GM19397 (cell line): ENCODE measurements around the gene ITPA.

ENCODE experiments used
- ATAC-seq: cut with Tn5 transposase; IDR thresholded peaks from one replicate; pipeline ENCODE4 v1.9.1; 2021; ENCODE audit warnings: mild to moderate bottlenecking, moderate library complexity; ENCODE audit not compliant: unreplicated experiment

ITPA gene

DNA sequence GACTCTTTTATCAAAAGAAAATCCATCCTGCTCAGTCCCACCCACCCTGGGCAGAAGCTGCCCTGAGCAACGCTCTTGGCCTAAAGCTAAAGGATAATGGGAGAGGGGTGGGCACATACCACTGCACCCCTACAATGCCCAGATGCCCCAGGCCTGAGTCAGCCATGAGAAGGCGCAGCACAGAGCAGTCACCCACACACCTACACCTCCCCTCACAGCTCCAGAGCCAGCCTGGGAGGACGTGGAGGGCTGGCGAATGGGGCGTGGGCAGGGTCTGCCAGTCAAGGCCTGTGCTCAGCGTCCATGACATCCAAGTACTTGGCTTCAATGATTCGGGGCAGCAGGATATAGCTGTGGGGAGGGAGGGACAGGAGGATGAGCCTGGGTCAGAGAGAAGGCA, 18.2 kb downstream of the ITPA start:
- no peak for ATAC-seq

DNA sequence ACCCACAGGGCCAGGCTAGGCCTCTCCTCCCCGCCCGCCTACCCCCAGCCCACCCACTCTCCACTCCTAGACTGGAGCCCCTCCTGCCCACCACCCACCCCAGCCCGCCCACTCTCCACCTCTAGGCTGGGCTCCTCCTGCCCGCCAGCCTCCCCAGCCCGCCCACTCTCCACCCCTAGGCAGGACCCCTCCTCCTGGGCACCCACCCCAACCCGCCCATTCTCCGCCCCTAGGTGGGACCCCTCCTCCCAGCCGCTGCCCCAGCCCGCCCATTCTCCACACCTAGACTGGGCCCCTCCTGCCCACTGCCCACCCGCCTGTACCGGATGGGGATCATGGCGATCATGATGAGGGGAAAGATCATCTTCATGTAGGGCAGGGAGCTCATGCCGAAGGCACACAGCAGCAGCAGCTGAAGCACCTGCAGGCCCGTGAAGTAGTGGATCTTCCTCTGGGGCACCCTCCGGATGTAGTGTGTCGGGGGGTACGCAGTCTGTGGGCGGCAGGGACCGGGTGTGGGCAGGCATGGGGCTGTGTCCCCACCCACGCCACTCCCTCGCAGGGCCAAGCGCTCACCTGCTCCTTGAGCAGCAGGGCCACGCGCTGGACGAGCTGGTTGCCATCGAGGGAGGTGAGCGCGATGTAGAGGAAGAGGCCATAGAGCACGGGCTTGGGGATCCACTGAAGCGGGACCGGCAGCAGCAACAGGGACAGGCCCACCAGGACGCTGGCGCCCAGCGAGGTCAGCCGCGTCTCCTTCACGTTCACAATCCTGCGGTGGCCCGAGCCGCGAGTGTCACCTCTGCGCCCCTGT, 18.8 kb downstream of the ITPA start:
- ATAC-seq: no peak

GRCh38 chr20:3228750-3229032, 19.4 kb downstream of the ITPA start:
- ATAC-seq: no peak

GRCh38 chr20:3229158-3229557, 19.9 kb downstream of the ITPA start:
- no peak for ATAC-seq

DNA sequence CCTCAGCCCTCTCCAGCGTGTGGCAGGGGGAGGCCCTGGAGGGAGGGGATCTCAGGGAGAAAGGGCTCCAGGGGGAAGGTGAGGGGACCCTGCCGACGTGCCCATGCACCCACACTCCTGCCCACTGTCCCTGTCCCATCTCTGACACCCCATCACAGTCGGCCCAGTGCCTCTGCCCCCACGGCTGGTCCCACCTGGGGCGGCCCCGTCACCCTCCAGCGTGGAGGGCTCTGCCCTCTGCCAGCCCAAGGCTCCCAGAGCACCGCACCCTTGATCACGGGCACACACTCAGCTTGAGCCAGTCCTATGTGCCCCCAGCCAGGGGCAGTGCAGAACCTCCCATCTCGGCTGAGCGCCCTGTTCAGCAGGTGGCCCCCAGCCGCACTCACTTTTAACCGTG, 20.5 kb downstream of the ITPA start:
- no peak for ATAC-seq

DNA sequence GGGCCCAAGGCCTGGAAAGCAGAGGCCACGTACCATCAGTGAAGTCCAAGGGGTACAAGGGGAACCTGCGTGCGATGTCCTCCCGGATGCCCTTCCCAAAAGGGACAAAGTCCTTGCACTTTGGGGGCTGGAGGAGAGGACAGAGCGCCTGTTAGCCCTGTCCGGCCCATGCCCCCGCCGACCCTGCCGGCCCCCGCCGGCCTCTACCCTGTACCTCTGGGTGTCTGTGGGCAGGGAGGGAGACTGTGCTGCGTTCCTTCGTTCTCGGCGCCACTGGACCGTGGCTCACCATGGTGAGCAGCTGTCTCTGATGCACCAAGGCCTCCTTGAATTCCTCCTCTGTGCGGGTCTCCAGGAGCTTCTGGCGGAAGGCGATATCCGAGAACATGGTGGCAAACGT, 21.8 kb downstream of the ITPA start:
- ATAC-seq: no peak

GRCh38 chr20:3231889-3232588, 22.7 kb downstream of the ITPA start:
- no peak for ATAC-seq

- ATAC-seq: no peak
Observed at GRCh38 chr20:3233131-3233990, 24.1 kb downstream of the ITPA start.

GRCh38 chr20:3233991-3234498, 24.7 kb downstream of the ITPA start:
- no peak for ATAC-seq

GRCh38 chr20:3235666-3236324, 26.5 kb downstream of the ITPA start:
- ATAC-seq: no peak

DNA sequence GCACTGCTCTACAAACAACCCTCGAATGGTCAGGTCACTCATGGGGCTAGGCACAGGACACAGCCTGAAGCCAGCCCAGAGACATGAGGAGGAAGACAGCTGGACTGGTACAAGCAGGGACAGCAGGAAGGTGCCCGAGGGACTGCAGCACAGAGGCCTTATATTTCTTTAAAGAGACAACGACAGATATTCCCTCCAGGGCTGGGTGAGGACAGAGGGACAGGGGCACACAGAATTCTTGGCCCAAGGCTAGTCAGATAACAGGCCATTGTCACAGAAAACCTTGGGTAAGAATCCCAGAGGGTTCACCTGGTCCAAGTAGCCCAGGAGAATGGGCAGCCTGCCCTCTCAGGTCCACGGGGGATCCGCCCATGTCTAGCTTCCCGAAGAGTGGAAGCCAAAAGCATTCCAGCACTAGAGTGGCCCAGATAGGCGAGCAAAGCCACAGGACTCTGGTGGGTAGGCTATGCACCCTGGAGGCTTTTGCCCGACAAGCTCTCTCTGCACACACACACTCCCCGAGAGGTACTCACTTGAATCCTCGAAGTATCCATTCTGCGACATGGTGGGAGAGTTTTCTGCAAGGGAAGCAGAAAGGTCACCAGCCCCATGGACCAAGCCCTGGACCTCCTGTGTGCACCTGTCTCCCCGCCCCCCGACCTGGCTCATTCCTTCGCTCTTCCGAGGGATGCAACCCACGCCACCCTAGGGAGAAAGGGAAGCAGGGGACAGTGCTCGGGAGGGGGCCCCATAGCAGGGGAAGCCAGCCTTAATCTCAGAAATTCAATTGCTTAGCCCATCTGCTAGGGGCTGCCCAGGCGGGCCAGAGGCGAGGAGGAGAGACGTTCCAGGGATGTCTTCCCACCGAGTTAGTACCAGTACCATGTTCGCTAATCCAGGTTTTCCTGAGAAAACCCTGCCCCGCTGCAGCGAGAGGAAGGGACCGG, 28.0 kb downstream of the ITPA start:
- ATAC-seq: no peak

GRCh38 chr20:3237958-3238615, 28.8 kb downstream of the ITPA start:
- no peak for ATAC-seq

GRCh38 chr20:3238616-3239025, 29.3 kb downstream of the ITPA start:
- peak; percentile 32 for ATAC-seq

DNA sequence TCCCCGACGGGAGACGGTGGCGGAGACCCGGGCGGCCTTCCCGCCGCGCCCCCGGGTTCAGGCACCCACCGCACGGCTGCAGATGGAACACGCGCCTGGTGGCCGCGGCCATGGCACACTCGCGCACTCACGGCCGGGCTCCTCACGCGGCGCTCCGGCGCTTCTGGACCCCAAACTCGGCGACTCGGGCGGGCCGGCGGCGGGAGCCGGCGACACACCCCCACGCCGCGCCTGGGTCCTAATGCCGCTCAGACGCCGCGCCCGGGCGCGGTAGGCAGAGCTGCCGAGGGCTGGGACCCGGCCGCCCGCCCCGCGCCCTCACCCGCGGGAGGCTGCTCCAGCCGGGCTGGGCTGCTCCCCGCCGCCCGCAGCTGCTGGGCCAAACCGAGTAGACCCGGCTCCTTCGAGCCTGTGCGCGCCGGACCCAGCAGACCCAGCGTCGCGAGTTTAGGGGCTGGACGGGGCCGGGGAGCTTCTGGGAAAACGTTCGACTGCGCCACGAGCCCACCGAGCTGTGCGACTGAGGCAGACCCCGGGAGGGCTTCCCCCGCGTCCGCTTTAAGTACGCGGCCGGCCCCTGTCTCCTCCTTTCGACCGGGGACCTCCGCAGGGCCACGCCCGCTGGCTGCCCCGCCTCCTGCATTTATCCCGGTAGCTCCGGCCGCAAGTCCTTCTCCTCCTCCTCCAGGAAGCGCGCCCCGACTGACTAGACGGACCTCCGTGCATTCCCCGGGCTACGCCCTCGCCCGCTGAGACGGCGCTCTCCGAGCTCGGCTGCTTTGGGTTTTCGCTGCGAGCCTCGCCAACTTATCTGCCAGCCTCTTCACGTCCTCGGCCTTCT, 29.9 kb downstream of the ITPA start, which contains the start of gene SLC4A11:
SLC4A11 (minus strand) TSS at position 165 of the 841 bp plus-strand sequence; CDS start at position 112, 53 bp downstream.
- peak; percentile 67 for ATAC-seq

DNA sequence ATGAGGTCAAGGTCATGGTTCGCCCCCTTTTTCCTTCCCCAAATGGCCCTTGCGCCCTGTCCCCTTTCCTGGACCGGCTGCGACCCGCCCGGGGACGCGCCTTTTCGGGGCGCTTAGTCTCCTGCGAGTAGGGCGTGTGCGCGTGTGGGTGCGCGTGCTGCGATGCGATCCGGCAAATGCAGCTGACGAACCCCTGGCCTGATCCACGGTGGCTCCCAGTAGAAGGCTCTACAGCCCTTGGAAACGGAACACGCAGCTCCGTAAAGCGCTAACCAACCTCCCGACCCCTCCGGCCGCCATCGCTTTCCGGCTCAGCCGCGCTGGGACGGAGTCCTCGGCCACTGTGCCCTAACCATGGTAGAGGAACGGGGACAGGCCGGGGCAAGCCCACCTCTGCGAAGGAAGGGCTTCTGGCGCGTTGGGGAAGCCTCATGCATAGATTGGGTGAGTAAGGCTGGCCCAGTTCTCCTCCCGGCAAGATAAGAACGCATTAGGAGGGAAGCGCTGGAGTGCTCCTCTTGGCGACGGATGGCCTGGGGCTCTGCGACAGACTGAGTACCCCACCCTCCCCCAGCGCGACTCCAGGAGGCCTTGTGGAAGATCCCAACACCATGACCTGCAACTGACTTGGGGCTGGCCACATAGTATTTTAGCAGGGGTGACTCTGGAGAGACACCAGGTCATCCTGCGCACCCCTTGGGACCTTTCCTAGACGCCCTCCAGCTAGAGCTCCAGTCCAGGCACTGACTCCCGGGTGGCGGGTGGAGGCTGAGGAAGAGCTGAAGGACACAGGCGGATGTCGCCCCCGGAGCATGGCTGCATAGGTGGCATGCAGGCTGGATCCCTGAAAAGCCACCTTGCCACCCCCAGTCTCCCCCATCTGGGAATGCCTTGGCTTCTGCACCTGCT, 30.8 kb downstream of the ITPA start:
- ATAC-seq: no peak

DNA sequence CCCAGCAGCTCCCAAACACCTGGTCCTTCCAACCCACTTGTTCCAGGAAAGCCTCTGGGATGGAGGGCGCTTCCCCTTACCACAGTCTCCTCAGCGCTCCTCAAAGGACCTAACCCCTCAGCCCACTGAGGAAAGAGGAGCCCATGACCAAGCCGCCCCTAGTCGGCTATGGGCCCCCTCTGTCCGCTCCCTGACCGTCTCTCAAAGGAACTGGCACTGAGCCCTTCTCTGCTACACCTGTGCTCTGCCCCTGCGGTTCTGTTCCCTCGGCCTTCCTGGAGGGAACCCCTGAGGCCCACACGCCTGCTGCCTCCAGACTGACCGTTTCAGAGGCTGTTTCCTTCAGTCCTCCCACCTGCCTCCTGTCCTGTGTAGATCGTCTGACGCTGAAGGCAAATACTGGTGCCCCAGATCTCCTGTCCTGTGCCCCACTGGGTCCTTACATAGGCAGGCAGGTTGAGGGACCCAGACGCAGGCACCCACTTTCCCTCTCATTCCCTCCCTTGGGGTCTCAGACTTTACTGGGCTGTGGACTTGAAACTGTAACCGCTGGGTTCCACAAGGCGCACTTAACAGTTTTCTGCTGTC, 31.6 kb downstream of the ITPA start:
- ATAC-seq: no peak

DNA sequence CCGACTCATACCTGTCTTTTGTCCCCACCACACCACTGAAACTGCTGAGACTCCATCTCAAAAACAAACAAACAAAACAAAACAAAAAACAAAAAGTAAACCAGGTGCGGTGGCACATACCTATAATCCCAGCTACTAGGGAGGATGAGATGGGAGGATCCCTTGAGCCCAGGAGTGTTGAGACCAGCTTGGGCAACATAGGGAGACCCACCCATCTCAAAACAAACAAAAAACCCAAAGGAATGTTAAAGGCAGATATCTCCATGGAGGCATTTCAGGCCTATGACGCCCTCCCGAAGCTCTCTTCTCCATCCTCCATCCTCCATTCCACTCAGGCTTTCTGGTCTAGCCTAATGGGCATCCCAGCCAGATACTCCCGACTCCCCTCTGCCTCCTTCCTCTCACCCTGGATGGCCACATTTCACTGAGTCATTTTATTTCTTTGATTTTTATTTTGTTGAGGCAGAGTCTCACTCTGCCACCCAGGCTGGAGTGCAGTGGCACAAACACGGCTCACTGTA, 32.9 kb downstream of the ITPA start:
- ATAC-seq: no peak
